NCI-H2107 (cell line): ENCODE results near the gene PRRT1B.

Experiments
- DNase-seq: peaks from one replicate; lab custom pipeline; 2025; lab: John Stamatoyannopoulos, UW

The PRRT1B gene

DNA sequence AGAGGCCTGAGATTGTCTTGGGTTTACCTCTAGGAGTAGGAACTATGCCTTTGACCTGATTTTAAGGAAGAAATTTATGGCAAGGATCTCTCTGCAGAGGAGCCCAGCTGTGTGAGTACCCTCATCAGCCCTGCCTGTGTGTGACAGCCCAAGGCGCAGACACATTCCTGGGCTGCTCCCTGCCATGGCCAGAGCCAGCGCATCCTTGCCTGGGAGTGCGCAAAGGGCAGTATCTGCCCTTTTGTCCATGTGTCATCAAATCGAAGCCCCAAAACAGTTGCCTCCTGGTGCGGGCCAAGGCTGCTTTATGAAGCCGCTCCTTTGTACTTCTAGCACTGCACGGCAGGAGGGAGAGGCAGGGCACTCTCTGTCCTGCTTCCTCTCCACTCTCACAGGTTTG, 51.9 kb downstream of the PRRT1B start:
- no peak for DNase-seq

DNA sequence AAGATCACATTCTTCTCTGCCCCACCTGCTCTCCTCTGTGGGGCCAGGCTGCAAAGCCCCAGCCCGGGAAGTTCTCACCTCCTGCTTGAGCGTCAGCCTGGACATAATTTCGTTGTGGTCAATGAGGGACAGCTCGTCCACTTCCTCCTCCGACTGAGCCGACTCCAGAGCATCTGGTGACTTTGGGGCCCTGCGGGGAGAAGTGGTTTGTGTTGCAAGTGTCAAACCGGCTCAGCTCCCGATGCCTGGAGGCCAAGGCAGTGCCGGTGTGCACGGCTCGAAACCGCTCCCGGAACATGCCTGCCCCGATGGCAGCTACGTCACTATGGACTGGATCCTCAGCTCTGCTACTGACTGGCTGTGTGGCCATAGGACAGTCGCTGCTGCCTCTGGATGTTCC, 52.8 kb downstream of the PRRT1B start:
- no peak for DNase-seq

DNA sequence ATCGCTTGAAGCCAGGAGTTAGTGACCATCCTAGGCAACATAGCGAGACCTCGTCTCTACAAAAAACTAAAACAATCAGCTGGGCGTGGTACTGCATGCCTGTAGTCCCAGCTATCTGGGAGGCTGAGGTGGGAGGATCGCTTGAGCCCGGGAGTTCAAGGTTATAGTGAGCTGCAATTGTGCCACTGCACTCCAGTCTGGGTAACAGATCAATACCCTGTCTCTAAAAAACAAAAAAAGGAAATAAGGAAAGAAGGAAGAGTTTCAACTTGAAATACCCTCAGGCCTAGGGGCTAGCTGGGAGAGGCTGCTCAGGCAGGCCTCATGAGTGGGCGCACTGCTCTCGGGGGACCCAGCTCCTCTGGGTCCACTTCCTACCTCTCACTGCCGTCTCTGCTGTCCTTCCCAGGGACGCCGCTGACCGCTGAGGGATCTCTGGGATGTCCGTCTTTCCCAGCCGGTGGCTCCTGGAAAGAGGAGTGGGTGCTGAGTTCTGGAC, 56.4 kb downstream of the PRRT1B start:
- no peak for DNase-seq

DNA sequence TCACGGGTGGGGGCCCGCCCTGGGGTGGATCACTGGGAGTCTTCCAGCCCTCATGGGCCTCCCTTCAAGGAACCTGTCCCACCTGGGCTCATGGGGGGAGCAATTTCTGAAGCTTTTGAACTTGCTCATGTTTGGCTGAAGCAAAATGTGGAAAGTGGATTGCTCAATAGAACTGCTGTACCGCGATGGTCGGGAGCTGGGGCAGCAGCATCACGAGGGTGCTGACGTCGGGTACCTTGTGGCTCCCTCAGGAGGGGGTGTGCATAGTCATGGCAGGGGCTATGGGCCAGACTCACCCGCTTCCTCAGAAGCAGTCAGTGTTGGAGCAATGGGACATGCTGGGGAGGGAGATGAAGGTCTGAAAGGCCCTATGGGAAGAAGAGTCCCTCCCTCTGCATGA, 57.9 kb downstream of the PRRT1B start:
- DNase-seq, result no peak

DNA sequence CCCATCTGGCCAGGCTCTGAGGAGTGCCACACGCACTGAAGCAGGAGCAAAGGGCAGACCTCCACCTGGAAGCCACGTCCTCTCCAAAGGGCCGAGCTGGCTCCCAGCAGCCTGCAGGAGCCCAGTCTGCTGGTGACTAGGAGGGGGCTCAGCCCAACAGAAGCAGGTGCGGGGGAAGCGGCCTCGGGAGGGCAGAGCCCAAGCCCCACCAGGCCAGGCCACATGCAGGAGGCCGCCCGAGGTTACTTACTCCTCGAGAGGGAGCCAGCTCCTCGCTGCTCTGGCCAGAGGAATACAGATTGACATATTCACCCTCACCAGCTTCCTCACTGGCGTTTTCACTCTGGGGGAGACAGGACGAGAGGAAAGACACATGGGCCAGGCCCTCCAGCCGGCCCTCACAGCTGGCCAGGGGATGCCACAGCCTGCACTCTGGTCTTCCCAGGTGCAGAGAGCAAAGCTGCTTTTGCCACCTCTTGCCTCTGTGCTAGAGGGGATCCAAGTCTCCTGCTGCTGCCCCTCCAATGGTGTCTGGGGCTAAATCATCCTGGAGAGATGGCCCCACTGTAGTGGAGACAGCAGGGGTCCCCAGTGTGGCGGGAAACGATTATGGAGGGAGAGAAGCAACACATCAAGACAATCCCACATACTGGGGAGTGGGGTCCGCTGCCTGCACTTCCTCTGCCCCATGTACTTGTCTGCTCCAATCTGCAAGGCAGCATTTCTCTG, 58.6 kb downstream of the PRRT1B start:
- DNase-seq, result no peak

DNA sequence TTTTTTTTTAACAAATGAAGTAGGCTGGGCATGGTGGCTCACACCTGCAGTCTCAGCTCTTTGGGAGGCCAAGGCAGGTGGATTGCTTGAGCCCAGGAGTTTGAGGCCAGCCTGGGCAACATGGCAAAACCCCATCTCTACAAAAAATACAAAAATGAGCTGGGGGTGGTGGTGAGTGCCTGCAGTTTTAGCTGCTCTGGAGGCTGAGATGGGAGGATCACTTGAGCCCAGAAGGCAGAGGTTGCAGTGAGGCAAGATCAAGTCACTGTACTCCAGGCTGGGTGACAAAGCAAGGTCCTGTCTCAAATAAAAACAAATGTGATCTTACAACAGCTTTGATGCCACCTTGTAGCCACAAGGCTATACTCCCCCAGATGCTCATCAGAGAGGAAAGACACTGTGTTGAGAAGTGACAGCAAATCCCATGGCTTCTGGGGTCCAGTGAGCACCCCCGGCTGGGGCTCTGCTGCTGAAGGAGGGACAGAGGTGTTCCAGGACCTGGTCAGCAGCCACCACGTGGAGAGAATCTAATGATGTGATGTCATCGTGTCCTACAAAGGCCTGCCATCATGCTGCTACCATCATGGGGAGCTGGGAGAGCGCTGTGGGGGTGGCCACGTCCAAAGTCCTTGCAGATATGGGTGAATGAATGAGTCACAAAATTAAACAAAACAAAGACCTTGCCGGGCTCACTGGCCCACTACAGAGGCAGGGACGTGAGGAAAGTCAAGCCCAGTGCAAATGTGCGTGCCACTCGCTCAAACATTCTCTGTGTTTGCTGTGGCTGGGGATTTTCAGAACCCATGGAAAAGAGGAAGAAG, 60.7 kb downstream of the PRRT1B start:
- no peak for DNase-seq

DNA sequence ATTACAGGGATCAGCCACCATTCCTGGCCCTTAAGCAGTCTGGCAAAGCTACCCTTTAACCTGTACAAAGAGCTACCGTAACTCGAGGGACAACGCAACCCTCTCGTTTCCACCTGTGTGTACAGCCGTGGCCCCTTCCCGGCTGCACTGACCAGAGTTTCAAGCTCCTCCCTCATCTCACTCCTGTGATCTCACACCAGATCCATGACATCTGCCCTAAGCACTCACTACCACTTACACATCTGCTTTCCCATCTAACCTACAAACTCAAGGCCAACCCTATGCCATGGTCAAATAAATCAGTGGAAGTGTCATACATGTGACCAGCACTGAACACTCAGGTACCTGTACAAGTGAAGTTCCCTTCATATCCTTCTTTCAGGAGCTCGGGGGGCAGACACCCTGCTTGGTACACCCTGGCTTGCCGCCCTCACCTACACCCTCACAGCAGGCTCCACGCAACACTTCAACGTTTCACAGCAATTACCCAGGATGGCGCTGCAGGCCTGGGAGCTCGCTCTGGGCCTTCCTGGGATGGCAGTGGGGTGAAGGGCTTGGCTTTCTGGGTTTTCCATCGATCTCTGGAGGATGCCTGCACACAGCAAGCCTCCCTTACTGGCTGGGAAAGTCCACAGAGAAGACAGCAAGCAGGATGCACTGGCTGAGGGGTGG, 61.7 kb downstream of the PRRT1B start:
- no peak for DNase-seq

DNA sequence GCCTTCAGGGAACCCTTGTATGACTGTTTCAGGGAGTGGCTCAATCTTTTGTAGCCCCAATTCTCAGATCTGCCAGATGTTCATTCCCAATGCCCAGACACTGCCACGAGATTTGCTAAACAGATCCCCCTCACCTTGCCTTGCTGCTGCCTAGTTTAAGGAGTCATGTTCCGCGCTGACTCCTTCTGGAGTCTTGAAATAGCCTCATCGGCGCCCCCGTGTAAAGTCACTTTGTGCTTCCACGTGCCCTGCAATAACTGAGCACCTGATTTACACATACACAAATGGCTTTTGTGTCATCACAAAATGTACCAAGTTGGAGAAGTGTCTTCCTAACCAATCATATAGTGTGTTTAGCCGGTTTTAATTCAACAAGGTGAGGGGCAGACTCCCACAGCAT, 62.3 kb downstream of the PRRT1B start:
- no peak for DNase-seq

DNA sequence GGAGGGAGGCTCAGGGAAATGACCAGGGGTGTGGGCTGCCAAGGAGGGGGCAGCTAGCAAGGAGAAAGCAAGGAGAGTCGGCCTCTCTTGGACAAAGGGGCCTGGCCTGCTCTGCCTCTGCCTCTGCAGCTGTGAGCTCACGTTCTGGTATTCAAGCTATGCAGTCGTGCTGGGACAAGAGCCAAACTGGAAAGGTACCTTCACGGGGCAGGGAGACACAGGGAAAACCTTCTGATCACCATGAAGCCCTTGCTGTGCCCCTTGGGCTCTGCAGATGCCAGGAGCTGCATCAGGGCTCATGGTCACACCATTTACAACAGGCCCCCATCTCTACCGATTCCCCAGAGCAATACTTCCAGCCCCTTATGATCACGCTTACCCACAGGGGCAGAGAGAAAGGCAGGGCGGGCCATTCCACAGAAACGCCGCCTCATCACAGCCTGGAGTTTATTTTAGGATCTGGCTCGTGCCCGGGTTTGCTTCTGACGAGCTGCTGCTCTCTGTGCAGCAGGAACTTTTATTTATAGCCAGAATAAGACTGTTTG, 63.2 kb downstream of the PRRT1B start:
- no peak for DNase-seq
